Mesenchymal stem cell (in vitro differentiated cells and primary cell): ENCODE data around the gene DKK3.

Experiments used
- DNase-seq: peaks from one replicate; pipeline ENCODE4 v3.0.0-alpha.2; 2013
- H2AFZ ChIP-seq: one replicate; pipeline ENCODE4 v1.6.1; 2013; ENCODE audit warnings: low read depth, mild to moderate bottlenecking, control low read depth, inconsistent platforms, low read length, moderate library complexity
- H2AK5ac ChIP-seq: 2 replicates; pipeline ENCODE4 v1.6.1; 2013; ENCODE audit warnings: low read length, moderate library complexity, mild to moderate bottlenecking, inconsistent platforms; ENCODE audit not compliant: severe bottlenecking
- H2BK120ac ChIP-seq: one replicate; pipeline ENCODE4 v1.6.1; 2013; ENCODE audit warnings: low read depth, mild to moderate bottlenecking, inconsistent platforms, low read length, moderate library complexity
- H2BK12ac ChIP-seq, 2 experiments: one replicate each; pipeline ENCODE4 v1.6.1; 2013; ENCODE audit warnings: inconsistent platforms in 2 of 2, low read length in 2 of 2, mild to moderate bottlenecking in 2 of 2, moderate library complexity in 2 of 2, control low read depth in 1 of 2
- H2BK15ac ChIP-seq: one replicate; pipeline ENCODE4 v1.6.1; 2013; ENCODE audit warnings: mild to moderate bottlenecking, low read depth, inconsistent platforms; ENCODE audit not compliant: poor library complexity, severe bottlenecking
- H2BK5ac ChIP-seq: 2 replicates; pipeline ENCODE4 v1.6.1; 2013; ENCODE audit warnings: low read depth, mild to moderate bottlenecking, low read length, control low read depth, inconsistent platforms; ENCODE audit not compliant: poor library complexity, severe bottlenecking
- H3K14ac ChIP-seq, 2 experiments: one replicate each; pipeline ENCODE4 v1.6.1; 2013; ENCODE audit warnings: inconsistent platforms in 2 of 2, low read length in 2 of 2, control low read depth in 1 of 2, mild to moderate bottlenecking in 1 of 2, moderate library complexity in 1 of 2
- H3K18ac ChIP-seq, 2 experiments: one replicate each; pipeline ENCODE4 v1.6.1; 2013; ENCODE audit warnings: inconsistent platforms in 2 of 2, low read length in 2 of 2, control low read depth in 1 of 2, low read depth in 1 of 2, mild to moderate bottlenecking in 1 of 2
- H3K23ac ChIP-seq, 2 experiments: one replicate each; pipeline ENCODE4 v1.6.1; 2013; ENCODE audit warnings: inconsistent platforms in 2 of 2, low read length in 2 of 2, mild to moderate bottlenecking in 2 of 2, moderate library complexity in 2 of 2, control low read depth in 1 of 2
- H3K27ac ChIP-seq: 2 replicates; pipeline ENCODE4 v1.5.1; 2013; ENCODE audit warnings: mild to moderate bottlenecking, moderate library complexity, low read length, control low read depth, inconsistent platforms; ENCODE audit not compliant: poor library complexity, severe bottlenecking
- H3K27me3 ChIP-seq, 2 experiments: 2 replicates each; pipeline versions ENCODE4 v1.6.1 to v1.7.0; 2013; ENCODE audit warnings: low read length in 2 of 2, mild to moderate bottlenecking in 2 of 2, moderate library complexity in 2 of 2, control low read depth in 1 of 2, inconsistent platforms in 1 of 2; ENCODE audit not compliant: control insufficient read depth in 1 of 2, insufficient read depth in 1 of 2
- H3K36me3 ChIP-seq, 2 experiments: 2 replicates each; pipeline versions ENCODE4 v1.6.1 to v1.7.0; 2013; ENCODE audit warnings: low read length in 2 of 2, control low read depth in 1 of 2, inconsistent platforms in 1 of 2, low read depth in 1 of 2, mild to moderate bottlenecking in 1 of 2; ENCODE audit not compliant: insufficient read depth in 2 of 2, control insufficient read depth in 1 of 2
- H3K4ac ChIP-seq, 2 experiments: one replicate each; pipeline ENCODE4 v1.6.1; 2013; ENCODE audit warnings: inconsistent platforms in 2 of 2, low read length in 2 of 2, mild to moderate bottlenecking in 2 of 2, moderate library complexity in 2 of 2, control low read depth in 1 of 2, low read depth in 1 of 2
- H3K4me1 ChIP-seq: 2 replicates; pipeline ENCODE4 v1.6.1; 2013; ENCODE audit warnings: low read depth, low read length, control low read depth; ENCODE audit not compliant: control insufficient read depth, insufficient read depth
- H3K4me2 ChIP-seq: 2 replicates; pipeline ENCODE4 v1.6.1; 2013; ENCODE audit warnings: low read length, mild to moderate bottlenecking, inconsistent platforms; ENCODE audit not compliant: poor library complexity, severe bottlenecking
- H3K4me3 ChIP-seq, 2 experiments: 2 replicates each; pipeline versions ENCODE4 v1.5.1 to v1.7.0; 2013; ENCODE audit warnings: low read length in 2 of 2, mild to moderate bottlenecking in 2 of 2, control low read depth in 1 of 2, low read depth in 1 of 2; ENCODE audit not compliant: insufficient read depth in 1 of 2
- H3K79me1 ChIP-seq: replicated peaks from 2 replicates; pipeline ENCODE4 v1.6.1; 2013; ENCODE audit warnings: mild to moderate bottlenecking, control low read depth, low read length, inconsistent platforms; ENCODE audit not compliant: poor library complexity, severe bottlenecking
- H3K9ac ChIP-seq: 2 replicates; pipeline ENCODE4 v1.7.0; 2013; ENCODE audit warnings: mild to moderate bottlenecking, low read length, moderate library complexity
- H3K9me3 ChIP-seq: 2 replicates; pipeline ENCODE4 v1.7.0; 2013; ENCODE audit warnings: mild to moderate bottlenecking, low read length; ENCODE audit not compliant: control insufficient read depth
- H4K8ac ChIP-seq: one replicate; pipeline ENCODE4 v1.6.1; 2013; ENCODE audit warnings: inconsistent platforms, mild to moderate bottlenecking, low read length, moderate library complexity
- H4K91ac ChIP-seq: one replicate; pipeline ENCODE4 v1.6.1; 2013; ENCODE audit warnings: mild to moderate bottlenecking, low read length, inconsistent platforms
- WGBS: methylation state at CpG from one replicate; pipeline ENCODE4 v1.1.7; 2013; ENCODE audit warnings: mixed read lengths; 5-methylcytosine and 5-hydroxymethylcytosine counted together

Gene DKK3

GRCh38 chr11:11982461-11982860, 26.0 kb downstream of the DKK3 start:
- Histone ChIP-seq H3K4me3 (no peak overlapping the region), H3K4me2 (no peak overlapping the region), H3K9ac (peak overlapping the region; percentile 6), H2BK5ac (no peak overlapping the region), H3K4me1 (peaks cover 37% of the 10 kb centered on the region), H2BK12ac (peak overlapping the region in 1 of 2 experiments; percentile 57), H3K36me3 (peaks cover 0 to 32% of the 10 kb centered on the region in 2 experiments), H4K8ac (no peak overlapping the region), H3K14ac (no peak overlapping the region), H3K79me1 (peaks cover 22% of the 10 kb centered on the region), H2BK15ac (peak overlapping the region; percentile 73), H3K23ac (no peak overlapping the region), H3K18ac (no peak overlapping the region), H2AK5ac (peak overlapping the region; percentile 22), H2AFZ (no peak overlapping the region), H2BK120ac (no peak overlapping the region), H3K9me3 (peaks cover 4% of the 10 kb centered on the region), H4K91ac (peak overlapping the region; percentile 40), H3K27ac (no peak overlapping the region), H3K4ac (no peak overlapping the region), H3K27me3 (no peaks in the 10 kb centered on the region)
- 98% methylated on average over 10 of the region's 10 CpGs for WGBS
- no peak for DNase-seq

GRCh38 chr11:11981840-11982239, 26.6 kb downstream of the DKK3 start:
- no peaks in the 10 kb centered on the region for H3K27me3 ChIP-seq
- H3K4me1 ChIP-seq = peaks cover 39% of the 10 kb centered on the region
- H2AK5ac ChIP-seq = peak overlapping the region; percentile 22
- H4K91ac ChIP-seq = no peak overlapping the region
- no peak overlapping the region for H2BK15ac ChIP-seq
- H2BK12ac ChIP-seq = peak overlapping the region in 1 of 2 experiments; percentile 34
- WGBS = 97% methylated on average over 6 of the region's 6 CpGs
- no peak overlapping the region for H3K9ac ChIP-seq
- H4K8ac ChIP-seq = peak overlapping the region; percentile 20
- peaks cover 22% of the 10 kb centered on the region for H3K79me1 ChIP-seq
- H2AFZ ChIP-seq = no peak overlapping the region
- no peak overlapping the region for H3K4ac ChIP-seq
- H2BK120ac ChIP-seq = no peak overlapping the region
- H3K4me2 ChIP-seq = no peak overlapping the region
- H3K18ac ChIP-seq = peak overlapping the region in 1 of 2 experiments; percentile 69
- no peak for DNase-seq
- H3K27ac ChIP-seq = no peak overlapping the region
- peaks cover 0 to 32% of the 10 kb centered on the region in 2 experiments for H3K36me3 ChIP-seq
- no peak overlapping the region for H3K23ac ChIP-seq
- H3K14ac ChIP-seq = no peak overlapping the region
- peaks cover 4% of the 10 kb centered on the region for H3K9me3 ChIP-seq
- no peak overlapping the region for H2BK5ac ChIP-seq
- no peak overlapping the region for H3K4me3 ChIP-seq

GRCh38 chr11:11981364-11981763, 27.1 kb downstream of the DKK3 start:
- no peak overlapping the region for H3K23ac ChIP-seq
- no peak overlapping the region for H3K4me3 ChIP-seq
- H3K4me1 ChIP-seq = peaks cover 44% of the 10 kb centered on the region
- peaks cover 4% of the 10 kb centered on the region for H3K9me3 ChIP-seq
- no peak overlapping the region for H3K4ac ChIP-seq
- H4K8ac ChIP-seq = peak overlapping the region; percentile 20
- H2AFZ ChIP-seq = no peak overlapping the region
- H2AK5ac ChIP-seq = peak overlapping the region; percentile 0
- H3K4me2 ChIP-seq = no peak overlapping the region
- peak overlapping the region in 1 of 2 experiments; percentile 34 for H2BK12ac ChIP-seq
- H4K91ac ChIP-seq = no peak overlapping the region
- H3K9ac ChIP-seq = no peak overlapping the region
- no peak overlapping the region for H2BK15ac ChIP-seq
- peak overlapping the region in 1 of 2 experiments; percentile 69 for H3K18ac ChIP-seq
- no peak overlapping the region for H2BK120ac ChIP-seq
- peaks cover 21% of the 10 kb centered on the region for H3K79me1 ChIP-seq
- WGBS = 98% methylated on average over 5 of the region's 5 CpGs
- peaks cover 0 to 32% of the 10 kb centered on the region in 2 experiments for H3K36me3 ChIP-seq
- peak overlapping the region; percentile 1 for H3K27ac ChIP-seq
- no peaks in the 10 kb centered on the region for H3K27me3 ChIP-seq
- H2BK5ac ChIP-seq = no peak overlapping the region
- DNase-seq = no peak
- peak overlapping the region in 1 of 2 experiments; percentile 2 for H3K14ac ChIP-seq

GRCh38 chr11:11980841-11981308, 27.6 kb downstream of the DKK3 start:
- peaks cover 47% of the 10 kb centered on the region for H3K4me1 ChIP-seq
- H3K23ac ChIP-seq = no peak overlapping the region
- H3K36me3 ChIP-seq = peaks cover 0 to 32% of the 10 kb centered on the region in 2 experiments
- H3K9ac ChIP-seq = no peak overlapping the region
- H2AFZ ChIP-seq = no peak overlapping the region
- no peak overlapping the region for H2BK5ac ChIP-seq
- H2BK12ac ChIP-seq = peak overlapping the region in 1 of 2 experiments; percentile 67
- peak overlapping the region; percentile 75 to 97 for H3K18ac ChIP-seq
- H4K91ac ChIP-seq = peak overlapping the region; percentile 30
- H2BK15ac ChIP-seq = no peak overlapping the region
- peak overlapping the region; percentile 8 for H2AK5ac ChIP-seq
- H3K4ac ChIP-seq = peak overlapping the region; percentile 36 to 44
- H3K4me2 ChIP-seq = no peak overlapping the region
- no peak overlapping the region for H3K4me3 ChIP-seq
- no peaks in the 10 kb centered on the region for H3K27me3 ChIP-seq
- H4K8ac ChIP-seq = peak overlapping the region; percentile 3
- peak; percentile 65 for DNase-seq
- whole genome bisulfite sequencing = 38% methylated on average over 3 of the region's 3 CpGs
- peak overlapping the region; percentile 44 for H2BK120ac ChIP-seq
- peak overlapping the region; percentile 55 for H3K27ac ChIP-seq
- peaks cover 4% of the 10 kb centered on the region for H3K9me3 ChIP-seq
- peaks cover 20% of the 10 kb centered on the region for H3K79me1 ChIP-seq
- no peak overlapping the region for H3K14ac ChIP-seq
